Breast epithelium (tissue), 3 donors: ENCODE data around the gene NR3C2.

Source experiments
- CTCF ChIP-seq, 3 donors: fragments of 450-650 bp; IDR thresholded peaks; one replicate each; pipeline ENCODE4 v1.5.1; 2016 to 2017; ENCODE audit warnings: antibody characterized with exemption in 3 of 3, mild to moderate bottlenecking in 3 of 3, moderate library complexity in 3 of 3
- POLR2A ChIP-seq: fragments of 450-650 bp; IDR thresholded peaks from one replicate; pipeline ENCODE4 v1.6.1; 2016; ENCODE audit warnings: antibody characterized with exemption, mild to moderate bottlenecking, moderate library complexity
- POLR2AphosphoS5 ChIP-seq, 3 donors: sonication (generic); formaldehyde crosslinking; IDR thresholded peaks; one replicate each; pipeline ENCODE4 v1.6.1; 2017; ENCODE audit warnings: antibody characterized with exemption in 3 of 3

GRCh38 chr4:148469938-148470337 is 27.7 kb upstream of the NR3C2 start:
- TF ChIP-seq POLR2AphosphoS5 (IDR thresholded peaks at IDR 0.05): no peak
- TF ChIP-seq CTCF (IDR thresholded peaks at IDR 0.05): no peak
- no peak for TF ChIP-seq POLR2A
